HL-60 (cell line): Measurements from ENCODE around the gene ALKAL2.

Experiments
- DNase-seq, 2 experiments: peaks; one replicate each; pipeline ENCODE4 v3.0.0-alpha.2; 2010 to 2020; ENCODE audit warnings: low read depth in 1 of 2, low spot score in 1 of 2
- H3K27ac ChIP-seq: fragments of 250-450 bp; sonication (Bioruptor Pico); replicated peaks from 2 replicates; pipeline ENCODE4 v1.5.1; 2020; ENCODE audit warnings: mild to moderate bottlenecking, moderate library complexity
- H3K27me3 ChIP-seq: fragments of 250-450 bp; sonication (Bioruptor Pico); 2 replicates; pipeline ENCODE4 v1.5.1; 2021; ENCODE audit warnings: mild to moderate bottlenecking, moderate library complexity; ENCODE audit not compliant: insufficient read depth, poor library complexity, severe bottlenecking
- H3K4me3 ChIP-seq: replicated peaks from 2 replicates; pipeline ENCODE4 v1.5.1; 2011; ENCODE audit warnings: mild to moderate bottlenecking, control low read depth, low read length; ENCODE audit not compliant: insufficient read depth
- CTCF ChIP-seq: IDR thresholded peaks from one replicate; pipeline ENCODE4 v1.5.1; 2011; ENCODE audit warnings: low read length, control low read depth, inconsistent platforms; ENCODE audit not compliant: insufficient read depth
- GABPA ChIP-seq: IDR thresholded peaks from 2 replicates; pipeline ENCODE4 v1.6.1; 2012; ENCODE audit warnings: low read depth
- POLR2AphosphoS5 ChIP-seq: IDR thresholded peaks from 2 replicates; pipeline ENCODE4 v1.6.1; 2012; ENCODE audit warnings: low read depth
- REST ChIP-seq: IDR thresholded peaks from 2 replicates; pipeline ENCODE4 v1.6.1; 2012; ENCODE audit warnings: low read depth; ENCODE audit not compliant: insufficient replicate concordance
- SPI1 ChIP-seq: IDR thresholded peaks from 2 replicates; pipeline ENCODE4 v1.6.1; 2012; ENCODE audit warnings: low read depth, mild to moderate bottlenecking, borderline replicate concordance

Gene ALKAL2

GRCh38 chr2:258933-259332 lies 29.0 kb downstream of the ALKAL2 start:
- H3K27ac ChIP-seq, result no peak overlapping the region
- no peak for TF ChIP-seq SPI1
- no peak for TF ChIP-seq REST
- TF ChIP-seq GABPA, result no peak
- no peak for TF ChIP-seq POLR2AphosphoS5
- TF ChIP-seq CTCF, result no peak

GRCh38 chr2:257842-258241 lies 30.0 kb downstream of the ALKAL2 start:
- H3K27ac ChIP-seq, result no peak overlapping the region
- DNase-seq, result no peak
- no peak for TF ChIP-seq POLR2AphosphoS5
- no peak for TF ChIP-seq GABPA

More at GRCh38 chr2:258933-259332, 29.0 kb downstream of the ALKAL2 start:
- Histone ChIP-seq H3K27me3 (no peaks in the 10 kb centered on the region), H3K4me3 (no peak overlapping the region)
- no peak for DNase-seq

GRCh38 chr2:257429-257828 lies 30.5 kb downstream of the ALKAL2 start:
- H3K27me3 ChIP-seq, result no peaks in the 10 kb centered on the region
- TF ChIP-seq GABPA (no peak), SPI1 (peak; percentile 74)
- no peak for DNase-seq
- H3K4me3 ChIP-seq, result no peak overlapping the region
- H3K27ac ChIP-seq, result no peak overlapping the region

More at GRCh38 chr2:257842-258241, 30.0 kb downstream of the ALKAL2 start:
- Histone ChIP-seq H3K4me3 (no peak overlapping the region), H3K27me3 (no peaks in the 10 kb centered on the region)

GRCh38 chr2:256094-256493 lies 31.8 kb downstream of the ALKAL2 start:
- H3K4me3 ChIP-seq, result no peak overlapping the region
- no peaks in the 10 kb centered on the region for H3K27me3 ChIP-seq
- DNase-seq, result no peak
- H3K27ac ChIP-seq, result no peak overlapping the region
- TF ChIP-seq CTCF, result no peak
- no peak for TF ChIP-seq SPI1
- no peak for TF ChIP-seq REST
- no peak for TF ChIP-seq GABPA
- TF ChIP-seq POLR2AphosphoS5, result no peak

GRCh38 chr2:255195-255594 lies 32.7 kb downstream of the ALKAL2 start:
- Histone ChIP-seq H3K4me3 (no peak overlapping the region), H3K27me3 (no peaks in the 10 kb centered on the region), H3K27ac (no peak overlapping the region)
- no peak for DNase-seq
- TF ChIP-seq POLR2AphosphoS5 (no peak), GABPA (no peak), SPI1 (no peak), CTCF (no peak), REST (no peak)
